Gastroesophageal sphincter (tissue), 3 donors: ENCODE measurements around the gene FAM124A.

Source experiments
- EP300 ChIP-seq: sonication (generic); formaldehyde crosslinking; IDR thresholded peaks from one replicate; pipeline ENCODE4 v1.6.1; 2017; ENCODE audit warnings: antibody characterized with exemption, mild to moderate bottlenecking
- POLR2A ChIP-seq, 2 donors: fragments of 450-650 bp; IDR thresholded peaks; one replicate each; pipeline ENCODE4 v1.6.1; 2017; ENCODE audit warnings: antibody characterized with exemption in 2 of 2, mild to moderate bottlenecking in 2 of 2, moderate library complexity in 1 of 2
- POLR2AphosphoS5 ChIP-seq: sonication (generic); formaldehyde crosslinking; IDR thresholded peaks from one replicate; pipeline ENCODE4 v1.6.1; 2017; ENCODE audit warnings: antibody characterized with exemption
- TF ChIP-seq, protein P1 (sequence below), 4 experiments: fragments of 200-600 bp in 2 of 4; fragments of 450-650 bp in 2 of 4; sonication (generic) in 1 of 4; IDR thresholded peaks; one replicate each; pipeline ENCODE4 v1.5.1; 2017 to 2019; ENCODE audit warnings: antibody characterized with exemption in 4 of 4, mild to moderate bottlenecking in 2 of 4, moderate library complexity in 2 of 4

DNA sequence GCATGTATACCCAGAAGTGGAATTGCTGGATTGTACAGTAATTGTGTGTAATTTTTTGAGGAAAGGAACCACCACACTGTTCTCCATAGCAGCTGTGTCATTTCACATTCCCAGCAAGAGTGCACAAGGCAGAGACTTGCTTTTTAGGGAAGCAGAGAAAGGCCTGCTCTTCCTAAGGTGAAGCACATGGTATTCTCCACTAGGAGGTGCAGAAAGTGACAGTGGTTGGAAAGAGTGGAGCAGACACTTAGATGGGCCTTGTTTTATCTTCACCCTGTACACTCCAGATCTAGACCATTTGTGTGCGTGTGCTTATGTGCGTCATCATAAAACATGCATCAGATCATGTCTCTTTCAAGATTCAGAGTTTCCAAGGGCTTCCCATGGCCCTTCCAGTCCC lies 35.0 kb downstream of the FAM124A start:
- no peak for TF ChIP-seq POLR2A (IDR thresholded peaks at IDR 0.05)
- TF ChIP-seq, protein P1, sequence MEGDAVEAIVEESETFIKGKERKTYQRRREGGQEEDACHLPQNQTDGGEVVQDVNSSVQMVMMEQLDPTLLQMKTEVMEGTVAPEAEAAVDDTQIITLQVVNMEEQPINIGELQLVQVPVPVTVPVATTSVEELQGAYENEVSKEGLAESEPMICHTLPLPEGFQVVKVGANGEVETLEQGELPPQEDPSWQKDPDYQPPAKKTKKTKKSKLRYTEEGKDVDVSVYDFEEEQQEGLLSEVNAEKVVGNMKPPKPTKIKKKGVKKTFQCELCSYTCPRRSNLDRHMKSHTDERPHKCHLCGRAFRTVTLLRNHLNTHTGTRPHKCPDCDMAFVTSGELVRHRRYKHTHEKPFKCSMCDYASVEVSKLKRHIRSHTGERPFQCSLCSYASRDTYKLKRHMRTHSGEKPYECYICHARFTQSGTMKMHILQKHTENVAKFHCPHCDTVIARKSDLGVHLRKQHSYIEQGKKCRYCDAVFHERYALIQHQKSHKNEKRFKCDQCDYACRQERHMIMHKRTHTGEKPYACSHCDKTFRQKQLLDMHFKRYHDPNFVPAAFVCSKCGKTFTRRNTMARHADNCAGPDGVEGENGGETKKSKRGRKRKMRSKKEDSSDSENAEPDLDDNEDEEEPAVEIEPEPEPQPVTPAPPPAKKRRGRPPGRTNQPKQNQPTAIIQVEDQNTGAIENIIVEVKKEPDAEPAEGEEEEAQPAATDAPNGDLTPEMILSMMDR (IDR thresholded peaks at IDR 0.05), result no peak
- TF ChIP-seq POLR2AphosphoS5, result no peak
- TF ChIP-seq EP300, result no peak
